ENCODE data around the gene IKZF1.

Gene IKZF1

GRCh38 chr7:50304129-50304910 is at the start of gene IKZF1:
Gene IKZF1, plus strand, starts transcription at chr7:50304716. Its CDS starts 14,346 bp downstream, at chr7:50319062.
- DNase-seq (ENCODE audit: low read depth) = no peak

GRCh38 chr7:50261593-50261992 is 42.9 kb upstream of the IKZF1 start:
- DNase-seq (ENCODE audit: low read depth) = no peak

- no peak for DNase-seq (ENCODE audit: low read depth)
Measured at GRCh38 chr7:50262446-50262845, 42.1 kb upstream of the IKZF1 start.

- no peak for DNase-seq (ENCODE audit: low read depth)
Measured at GRCh38 chr7:50262916-50263690, 41.4 kb upstream of the IKZF1 start.

- no peak for DNase-seq (ENCODE audit: low read depth)
Measured at GRCh38 chr7:50264908-50265307, 39.6 kb upstream of the IKZF1 start.

- no peak for DNase-seq (ENCODE audit: low read depth)
Measured at GRCh38 chr7:50265968-50266634, 38.4 kb upstream of the IKZF1 start.

GRCh38 chr7:50266635-50267386 is 37.7 kb upstream of the IKZF1 start:
- DNase-seq (ENCODE audit: low read depth) = no peak

- no peak for DNase-seq (ENCODE audit: low read depth)
Measured at GRCh38 chr7:50267525-50268041, 36.9 kb upstream of the IKZF1 start.

GRCh38 chr7:50268223-50268622 is 36.3 kb upstream of the IKZF1 start:
- DNase-seq (ENCODE audit: low read depth) = no peak

GRCh38 chr7:50268990-50269389 is 35.5 kb upstream of the IKZF1 start:
- DNase-seq (ENCODE audit: low read depth) = no peak

GRCh38 chr7:50270531-50271018 is 33.9 kb upstream of the IKZF1 start:
- no peak for DNase-seq (ENCODE audit: low read depth)

GRCh38 chr7:50272808-50273207 is 31.7 kb upstream of the IKZF1 start:
- DNase-seq (ENCODE audit: low read depth) = no peak

- DNase-seq (ENCODE audit: low read depth) = no peak
Measured at GRCh38 chr7:50273301-50273700, 31.2 kb upstream of the IKZF1 start.

GRCh38 chr7:50273870-50274269 is 30.6 kb upstream of the IKZF1 start:
- no peak for DNase-seq (ENCODE audit: low read depth)

- no peak for DNase-seq (ENCODE audit: low read depth)
Measured at GRCh38 chr7:50274361-50274760, 30.2 kb upstream of the IKZF1 start.

- no peak for DNase-seq (ENCODE audit: low read depth)
Measured at GRCh38 chr7:50275430-50275829, 29.1 kb upstream of the IKZF1 start.

- DNase-seq (ENCODE audit: low read depth) = no peak
Measured at GRCh38 chr7:50276483-50276882, 28.0 kb upstream of the IKZF1 start.

- DNase-seq (ENCODE audit: low read depth) = no peak
Measured at GRCh38 chr7:50278120-50278519, 26.4 kb upstream of the IKZF1 start.

GRCh38 chr7:50281680-50282445 is 22.7 kb upstream of the IKZF1 start:
- DNase-seq (ENCODE audit: low read depth) = no peak

- no peak for DNase-seq (ENCODE audit: low read depth)
Measured at GRCh38 chr7:50282813-50283605, 21.5 kb upstream of the IKZF1 start.

All from EH (cell line).